ENCODE data around the gene SS18L1. TPM values are rescaled to one million over a fixed set of nuclear protein-coding genes. Genes with fewer than 3 reads are reported as not detected.
A peak's percentile ranks its signal among the peaks of the same experiment; 100 is the strongest.

SS18L1 gene
- total RNA-seq, 2 experiments from 2014 or later, result 15.9 to 17.9 TPM

- Mint-ChIP-seq H3K27ac (peak within 1 kb of the TSS; percentile 97), H3K4me3 (peak within 1 kb of the TSS; percentile 84), H3K36me3 (ENCODE audit: low read depth) (peaks cover 32% of the 10 kb centered on the region), H3K4me1 (ENCODE audit: low read depth) (peaks cover 49% of the 10 kb centered on the region), H3K9me3 (ENCODE audit: insufficient read depth) (no peaks in the 10 kb centered on the region), H3K27me3 (ENCODE audit: low read depth) (no peaks in the 10 kb centered on the region)
- CTCF ChIA-PET, result interaction anchor here (0.7 to 3.8 kb wide), 5 partner anchors 11 to 265 kb away, joined by 3 to 15 read pairs (median 3); partner anchors contain the start of gene RPS21
- POLR2A ChIA-PET, result interaction anchor here (2.6 to 3.6 kb wide), 2 partner anchors 20 to 56 kb away, joined by 18 to 21 read pairs; partner anchors contain the start of genes PSMA7, SS18L1 and TAF4
- DNase-seq, result peak; percentile 96
- peak; percentile 87 for ATAC-seq
These were observed 21.6 kb upstream of the SS18L1 start, which contains the start of gene LSM14B for GRCh38 chr20:62121776-62122653. LSM14B (plus strand) TSS chr20:62122475; CDS start chr20:62122667, 192 bp downstream.

GRCh38 chr20:62122654-62123449 lies 20.7 kb upstream of the SS18L1 start:
- Mint-ChIP-seq H3K4me3 (peak overlapping the region; percentile 80), H3K9me3 (ENCODE audit: insufficient read depth) (no peaks in the 10 kb centered on the region), H3K36me3 (ENCODE audit: low read depth) (peaks cover 37% of the 10 kb centered on the region), H3K4me1 (ENCODE audit: low read depth) (peaks cover 41% of the 10 kb centered on the region), H3K27ac (peak overlapping the region; percentile 77), H3K27me3 (ENCODE audit: low read depth) (no peaks in the 10 kb centered on the region)
- CTCF ChIA-PET, result interaction anchor here (1.2 to 3.8 kb wide), 3 partner anchors 10 to 112 kb away, joined by 3 to 15 read pairs (median 6); no protein-coding TSS in a partner anchor
- ATAC-seq, result peak; percentile 17
- POLR2A ChIA-PET, result interaction anchor here (2.6 to 3.6 kb wide), 2 partner anchors 19 to 57 kb away, joined by 18 to 21 read pairs; partner anchors contain the start of genes PSMA7, SS18L1 and TAF4
- peak; percentile 46 for DNase-seq

GRCh38 chr20:62123450-62124118 lies 20.0 kb upstream of the SS18L1 start:
- Mint-ChIP-seq H3K4me1 (ENCODE audit: low read depth) (peaks cover 33% of the 10 kb centered on the region), H3K4me3 (peak overlapping the region; percentile 80), H3K27me3 (ENCODE audit: low read depth) (no peaks in the 10 kb centered on the region), H3K9me3 (ENCODE audit: insufficient read depth) (no peaks in the 10 kb centered on the region), H3K36me3 (ENCODE audit: low read depth) (peaks cover 44% of the 10 kb centered on the region), H3K27ac (peak overlapping the region; percentile 77)
- ATAC-seq, result no peak
- ChIA-PET CTCF (interaction anchor here (1.3 to 3.8 kb wide), 4 partner anchors 14 to 97 kb away, joined by 3 to 15 read pairs (median 6); partner anchors contain the start of gene TAF4), POLR2A (interaction anchor here (0.7 to 3.6 kb wide), 3 partner anchors 19 to 57 kb away, joined by 3 to 21 read pairs (median 4); partner anchors contain the start of genes PSMA7 and SS18L1)
- DNase-seq, result no peak

- Mint-ChIP-seq H3K36me3 (ENCODE audit: low read depth) (peaks cover 66% of the 10 kb centered on the region), H3K27ac (no peak overlapping the region), H3K9me3 (ENCODE audit: insufficient read depth) (no peaks in the 10 kb centered on the region), H3K4me3 (no peak overlapping the region), H3K27me3 (ENCODE audit: low read depth) (no peaks in the 10 kb centered on the region), H3K4me1 (ENCODE audit: low read depth) (peaks cover 24% of the 10 kb centered on the region)
- no peak for DNase-seq
- no peak for ATAC-seq
- ChIA-PET POLR2A (no interaction called here), CTCF (interaction anchor here (2.0 to 2.8 kb wide), 3 partner anchors 10 to 16 kb away, joined by 6 to 9 read pairs (median 8); no protein-coding TSS in a partner anchor)
These were observed 17.4 kb upstream of the SS18L1 start for GRCh38 chr20:62126141-62126540.

GRCh38 chr20:62127799-62128198 lies 15.8 kb upstream of the SS18L1 start:
- H3K9me3 Mint-ChIP-seq (ENCODE audit: insufficient read depth), result no peaks in the 10 kb centered on the region
- ChIA-PET POLR2A (interaction anchor here (0.9 to 1.0 kb wide), 2 partner anchors 8 to 10 kb away, joined by 3 read pairs; no protein-coding TSS in a partner anchor), CTCF (interaction anchor here (1.2 to 2.8 kb wide), 2 partner anchors 14 to 15 kb away, joined by 3 to 9 read pairs; partner anchors contain the start of genes PSMA7 and SS18L1)
- no peak overlapping the region for H3K27ac Mint-ChIP-seq
- DNase-seq (no peak), ATAC-seq (no peak)
- no peaks in the 10 kb centered on the region for H3K27me3 Mint-ChIP-seq (ENCODE audit: low read depth)
- peaks cover 34% of the 10 kb centered on the region for H3K4me1 Mint-ChIP-seq (ENCODE audit: low read depth)
- H3K36me3 Mint-ChIP-seq (ENCODE audit: low read depth), result peaks cover 80% of the 10 kb centered on the region
- no peak overlapping the region for H3K4me3 Mint-ChIP-seq

GRCh38 chr20:62128502-62128901 lies 15.1 kb upstream of the SS18L1 start:
- Mint-ChIP-seq H3K27ac (peak overlapping the region; percentile 30), H3K4me1 (ENCODE audit: low read depth) (peaks cover 37% of the 10 kb centered on the region), H3K27me3 (ENCODE audit: low read depth) (no peaks in the 10 kb centered on the region), H3K36me3 (ENCODE audit: low read depth) (peaks cover 87% of the 10 kb centered on the region), H3K4me3 (no peak overlapping the region), H3K9me3 (ENCODE audit: insufficient read depth) (no peaks in the 10 kb centered on the region)
- ChIA-PET POLR2A (interaction anchor here (0.6 kb wide), 1 partner anchor 49 kb away, joined by 4 read pairs; no protein-coding TSS in a partner anchor), CTCF (interaction anchor here (2.8 kb wide), 1 partner anchor 13 kb away, joined by 9 read pairs; no protein-coding TSS in a partner anchor)
- ATAC-seq (no peak), DNase-seq (no peak)

GRCh38 chr20:62129731-62130531 lies 13.6 kb upstream of the SS18L1 start:
- Mint-ChIP-seq H3K4me3 (no peak overlapping the region), H3K27ac (peak overlapping the region; percentile 20), H3K9me3 (ENCODE audit: insufficient read depth) (no peaks in the 10 kb centered on the region), H3K36me3 (ENCODE audit: low read depth) (peaks cover 85% of the 10 kb centered on the region), H3K4me1 (ENCODE audit: low read depth) (peaks cover 29% of the 10 kb centered on the region), H3K27me3 (ENCODE audit: low read depth) (no peaks in the 10 kb centered on the region)
- POLR2A ChIA-PET, result interaction anchor here (0.7 to 1.9 kb wide), 2 partner anchors 12 to 64 kb away, joined by 4 to 7 read pairs; partner anchors contain the start of gene TAF4
- no peak for ATAC-seq
- CTCF ChIA-PET, result interaction anchor here (0.9 kb wide), 1 partner anchor 118 kb away, joined by 5 read pairs; no protein-coding TSS in a partner anchor
- DNase-seq, result no peak

GRCh38 chr20:62131560-62132320 lies 11.8 kb upstream of the SS18L1 start:
- DNase-seq, result no peak
- Mint-ChIP-seq H3K9me3 (ENCODE audit: insufficient read depth) (no peaks in the 10 kb centered on the region), H3K27me3 (ENCODE audit: low read depth) (no peaks in the 10 kb centered on the region), H3K4me1 (ENCODE audit: low read depth) (peaks cover 26% of the 10 kb centered on the region), H3K4me3 (no peak overlapping the region), H3K27ac (peak overlapping the region; percentile 71), H3K36me3 (ENCODE audit: low read depth) (peaks cover 85% of the 10 kb centered on the region)
- POLR2A ChIA-PET, result interaction anchor here (0.6 kb wide), 1 partner anchor 46 kb away, joined by 4 read pairs; no protein-coding TSS in a partner anchor
- CTCF ChIA-PET, result no interaction called here
- no peak for ATAC-seq

- no peaks in the 10 kb centered on the region for H3K9me3 Mint-ChIP-seq (ENCODE audit: insufficient read depth)
- POLR2A ChIA-PET, result no interaction called here
- no peaks in the 10 kb centered on the region for H3K27me3 Mint-ChIP-seq (ENCODE audit: low read depth)
- peak overlapping the region; percentile 71 for H3K27ac Mint-ChIP-seq
- ATAC-seq, result no peak
- peaks cover 84% of the 10 kb centered on the region for H3K36me3 Mint-ChIP-seq (ENCODE audit: low read depth)
- DNase-seq, result no peak
- CTCF ChIA-PET, result interaction anchor here (1.4 kb wide), 1 partner anchor 11 kb away, joined by 6 read pairs; the partner anchor contains the start of gene LSM14B
- no peak overlapping the region for H3K4me3 Mint-ChIP-seq
- H3K4me1 Mint-ChIP-seq (ENCODE audit: low read depth), result peaks cover 26% of the 10 kb centered on the region
These were observed 11.1 kb upstream of the SS18L1 start for GRCh38 chr20:62132421-62132820.

Measured in activated CD8-positive, alpha-beta T cell treated with anti-CD3 and anti-CD28 coated beads, Interleukin-2, amount 10 ng/mL, durations not matched to agents 7 days and 5 days (primary cell).